PC-9 (cell line): Measurements from ENCODE around the gene UQCRQ. TPM values are rescaled to one million over a fixed set of nuclear protein-coding genes. Genes with fewer than 3 reads are reported as not detected.

Experiments
- BruUV-seq: library from RNA; stranded (reverse); fragments of 400-500 nt; replicated peaks from 2 replicates; lab custom pipeline; 2021; lab: Mats Ljungman, UMichigan
- CTCF ChIA-PET: fragments of 300-600 bp; sonication (Branson Sonifier 250); formaldehyde crosslinking; loops from one replicate; lab custom pipeline; 2022; ENCODE audit warnings: antibody characterized with exemption; lab: Charles Lee
- POLR2A ChIA-PET: fragments of 300-600 bp; sonication (Branson Sonifier 250); formaldehyde crosslinking; loops from one replicate; lab custom pipeline; 2022; ENCODE audit warnings: antibody characterized with exemption; ENCODE audit not compliant: unreplicated experiment; lab: Charles Lee
- DNase-seq, 2 experiments: peaks; one replicate each; pipeline versions ENCODE4 v3.0.0 to v3.0.0-alpha.2; 2015 to 2022; ENCODE audit warnings: mixed read lengths in 1 of 2
- H2AFZ ChIP-seq: fragments of 200-600 bp; sonication (generic); 2 replicates; pipeline ENCODE4 v1.8.1; 2017; ENCODE audit warnings: antibody characterized with exemption
- H3F3A ChIP-seq: fragments of 200-600 bp; sonication (generic); 2 replicates; pipeline ENCODE4 v1.8.1; 2017; ENCODE audit warnings: antibody characterized with exemption, mild to moderate bottlenecking, low read depth; ENCODE audit not compliant: insufficient read depth
- H3K27ac ChIP-seq: fragments of 200-600 bp; sonication (generic); 2 replicates; pipeline ENCODE4 v1.6.1; 2016; ENCODE audit warnings: mixed run types
- H3K27me3 ChIP-seq: fragments of 200-600 bp; sonication (generic); 2 replicates; pipeline ENCODE4 v1.6.1; 2016; ENCODE audit warnings: low read depth, mixed run types; ENCODE audit not compliant: insufficient read depth
- H3K36me3 ChIP-seq: fragments of 200-600 bp; sonication (generic); 2 replicates; pipeline ENCODE4 v1.6.1; 2016; ENCODE audit warnings: low read depth, mixed run types
- H3K4me1 ChIP-seq: fragments of 200-600 bp; sonication (generic); replicated peaks from 2 replicates; pipeline ENCODE4 v1.6.1; 2016; ENCODE audit warnings: mixed run types; ENCODE audit not compliant: insufficient read depth
- H3K4me2 ChIP-seq: fragments of 200-600 bp; sonication (generic); 2 replicates; pipeline ENCODE4 v1.6.1; 2017; ENCODE audit warnings: mixed run types
- H3K4me3 ChIP-seq: fragments of 200-600 bp; sonication (generic); 2 replicates; pipeline ENCODE4 v1.6.1; 2016; ENCODE audit warnings: mixed run types
- H3K79me2 ChIP-seq: fragments of 200-600 bp; sonication (generic); 2 replicates; pipeline ENCODE4 v1.6.1; 2017; ENCODE audit warnings: low read depth, mixed run types
- H3K9me2 ChIP-seq: fragments of 200-600 bp; sonication (generic); 2 replicates; pipeline ENCODE4 v1.8.1; 2017; ENCODE audit warnings: mild to moderate bottlenecking; ENCODE audit not compliant: insufficient read depth
- H3K9me3 ChIP-seq: fragments of 200-600 bp; sonication (generic); 2 replicates; pipeline ENCODE4 v1.8.1; 2016; ENCODE audit warnings: low read depth; ENCODE audit not compliant: insufficient read depth
- H4K20me1 ChIP-seq: fragments of 200-600 bp; sonication (generic); 2 replicates; pipeline ENCODE4 v1.8.1; 2017; ENCODE audit not compliant: insufficient read depth
- CTCF ChIP-seq: fragments of 200-600 bp; sonication (generic); conservative IDR thresholded peaks from 2 replicates; pipeline ENCODE4 v1.6.1; 2017; ENCODE audit warnings: mixed run types, antibody characterized with exemption, mild to moderate bottlenecking, moderate library complexity
- EZH2 ChIP-seq: fragments of 200-600 bp; sonication (generic); IDR thresholded peaks from 2 replicates; pipeline ENCODE4 v1.8.0; 2017; ENCODE audit warnings: antibody characterized with exemption, low read depth
- intact Hi-C: fragments of 100-400 bp; cut with micrococcal nuclease; formaldehyde crosslinking; loops from one replicate; pipeline ENCODE4 v1.10.0; 2022; ENCODE audit not compliant: unreplicated experiment
- total RNA-seq: library from RNA; stranded (reverse); gene quantifications from 2 replicates; pipeline ENCODE4 v1.2.3, GENCODE V29; 2021

Gene UQCRQ
- total RNA-seq, 1 experiment from 2014 or later = 414 TPM

- H4K20me1 ChIP-seq = no peaks in the 10 kb centered on the region
- H3F3A ChIP-seq = peaks cover 53% of the 10 kb centered on the region
- H3K4me1 ChIP-seq = peaks cover 59% of the 10 kb centered on the region
- H3K27me3 ChIP-seq = no peaks in the 10 kb centered on the region
- CTCF ChIA-PET = no interaction called here
- no peaks in the 10 kb centered on the region for H3K36me3 ChIP-seq
- H3K4me3 ChIP-seq = no peak overlapping the region
- no peak overlapping the region for H2AFZ ChIP-seq
- intact Hi-C loops = no loop called here
- DNase-seq = no peak
- H3K79me2 ChIP-seq = no peaks in the 10 kb centered on the region
- H3K27ac ChIP-seq = peak overlapping the region; percentile 90
- H3K9me2 ChIP-seq = no peaks in the 10 kb centered on the region
- BruUV-seq = no TSS peak
- no peak for TF ChIP-seq EZH2
- no peak for TF ChIP-seq CTCF
- POLR2A ChIA-PET = interaction anchor here (0.6 kb wide), 1 partner anchor 341 kb away, joined by 5 read pairs; no protein-coding TSS in a partner anchor
- no peaks in the 10 kb centered on the region for H3K9me3 ChIP-seq
- peak overlapping the region; percentile 54; the same call in 1 of the 2 replicates for H3K4me2 ChIP-seq
Measured at GRCh38 chr5:132836852-132837251, 29.6 kb upstream of the UQCRQ start.

- Histone ChIP-seq H3K27ac (peak overlapping the region; percentile 90), H3K79me2 (no peaks in the 10 kb centered on the region), H2AFZ (peak overlapping the region; percentile 1; the same call in 1 of the 2 replicates), H3K4me2 (peak overlapping the region; percentile 54), H3K9me3 (no peaks in the 10 kb centered on the region), H3K4me3 (peak overlapping the region; percentile 25; the same call in 1 of the 2 replicates), H3F3A (peaks cover 53% of the 10 kb centered on the region), H3K9me2 (no peaks in the 10 kb centered on the region), H3K4me1 (peaks cover 59% of the 10 kb centered on the region), H3K27me3 (no peaks in the 10 kb centered on the region), H4K20me1 (no peaks in the 10 kb centered on the region), H3K36me3 (no peaks in the 10 kb centered on the region)
- TF ChIP-seq EZH2 (no peak), CTCF (no peak)
- DNase-seq = peak; percentile 38 to 84
- ChIA-PET POLR2A (interaction anchor here (0.7 kb wide), 1 partner anchor 125 kb away, joined by 3 read pairs; the partner anchor contains the start of gene AFF4), CTCF (no interaction called here)
- BruUV-seq = no TSS peak
- intact Hi-C loops = no loop called here
Measured at GRCh38 chr5:132837868-132838267, 28.6 kb upstream of the UQCRQ start.

GRCh38 chr5:132838516-132839282 is 27.7 kb upstream of the UQCRQ start:
- TF ChIP-seq CTCF (no peak), EZH2 (no peak)

More at GRCh38 chr5:132838516-132839282, 27.7 kb upstream of the UQCRQ start:
- H3K4me1 ChIP-seq = peaks cover 59% of the 10 kb centered on the region
- no peak for DNase-seq
- H3K9me2 ChIP-seq = no peaks in the 10 kb centered on the region
- H4K20me1 ChIP-seq = no peaks in the 10 kb centered on the region
- H3K9me3 ChIP-seq = no peaks in the 10 kb centered on the region
- H3K36me3 ChIP-seq = no peaks in the 10 kb centered on the region
- intact Hi-C loops = no loop called here
- ChIA-PET CTCF (no interaction called here), POLR2A (interaction anchor here (0.7 kb wide), 1 partner anchor 125 kb away, joined by 3 read pairs; the partner anchor contains the start of gene AFF4)
- H3K27me3 ChIP-seq = no peaks in the 10 kb centered on the region
- no peaks in the 10 kb centered on the region for H3K79me2 ChIP-seq
- peaks cover 53% of the 10 kb centered on the region for H3F3A ChIP-seq
- peak overlapping the region; percentile 90 for H3K27ac ChIP-seq
- H3K4me2 ChIP-seq = peak overlapping the region; percentile 54
- H2AFZ ChIP-seq = no peak overlapping the region
- H3K4me3 ChIP-seq = no peak overlapping the region
- TSS peak; percentile 77 for BruUV-seq
